Raji (cell line): ENCODE data around the gene GHRL.

ENCODE experiments used
- POLR2A ChIP-seq: IDR thresholded peaks from 2 replicates; pipeline ENCODE4 v1.6.1; 2011; ENCODE audit warnings: low read depth, low read length, control low read depth; ENCODE audit not compliant: insufficient read depth

GHRL gene

DNA sequence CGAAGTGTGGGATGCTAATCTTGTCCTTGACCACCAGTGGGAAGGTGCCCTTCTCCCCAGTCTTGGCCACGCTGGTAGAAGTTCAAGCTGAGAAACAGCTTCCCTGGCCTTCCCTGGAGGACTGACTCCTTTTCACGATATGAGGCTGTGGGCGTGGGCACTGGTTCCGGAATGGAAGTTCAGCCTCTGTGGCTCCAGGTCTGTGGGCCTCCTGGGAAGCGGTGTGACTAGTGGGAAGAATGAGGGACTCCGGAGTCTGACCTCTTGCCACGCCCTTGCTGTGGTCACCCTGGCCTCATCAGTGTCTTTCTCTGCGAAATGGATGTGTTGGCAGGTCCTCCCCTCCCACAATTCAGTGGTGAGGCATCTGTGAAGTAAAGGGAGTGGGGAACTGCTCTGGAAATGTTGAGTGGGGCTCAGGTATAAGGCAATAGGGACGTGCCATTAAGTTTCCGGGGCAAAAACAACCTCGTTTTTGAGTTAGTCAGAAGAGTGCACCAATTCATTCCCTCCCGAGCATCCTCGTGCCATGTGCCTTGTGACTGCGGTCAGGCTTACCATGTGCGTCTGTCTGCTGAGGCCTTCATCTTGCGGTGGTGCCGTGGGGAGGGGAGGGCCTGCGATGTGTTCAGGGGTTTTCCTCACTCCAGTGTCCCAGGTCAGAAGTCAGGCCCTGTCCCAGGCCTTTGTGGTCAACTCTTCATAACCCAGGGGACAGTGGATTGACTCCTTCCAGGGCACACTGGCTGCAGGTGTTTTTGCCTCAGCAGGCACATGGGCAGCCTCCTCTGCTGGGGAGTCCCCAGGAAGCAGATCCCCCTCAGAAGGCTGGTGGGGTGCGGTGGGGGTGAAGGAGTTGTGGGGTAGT, 40.0 kb upstream of the GHRL start:
- no peak for TF ChIP-seq POLR2A

DNA sequence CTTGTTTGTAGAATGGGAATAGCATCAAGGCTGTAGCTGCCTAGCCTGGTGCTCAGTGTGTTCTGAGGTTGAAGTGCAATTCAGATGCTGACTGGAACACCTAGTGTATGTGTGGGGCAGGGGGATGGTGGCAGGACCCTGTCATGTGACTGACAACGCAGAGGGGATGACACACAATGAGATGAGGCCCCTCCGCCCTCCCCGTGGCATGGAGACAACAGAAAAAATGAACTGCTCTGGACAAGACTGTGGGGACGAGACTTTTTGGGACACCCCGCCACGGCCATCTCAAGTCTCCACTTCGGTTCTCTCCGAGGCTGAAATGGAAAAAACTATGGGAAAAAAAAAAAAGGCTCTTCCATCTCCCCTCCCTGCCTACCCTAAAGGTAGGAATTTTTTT, 38.6 kb upstream of the GHRL start:
- no peak for TF ChIP-seq POLR2A

DNA sequence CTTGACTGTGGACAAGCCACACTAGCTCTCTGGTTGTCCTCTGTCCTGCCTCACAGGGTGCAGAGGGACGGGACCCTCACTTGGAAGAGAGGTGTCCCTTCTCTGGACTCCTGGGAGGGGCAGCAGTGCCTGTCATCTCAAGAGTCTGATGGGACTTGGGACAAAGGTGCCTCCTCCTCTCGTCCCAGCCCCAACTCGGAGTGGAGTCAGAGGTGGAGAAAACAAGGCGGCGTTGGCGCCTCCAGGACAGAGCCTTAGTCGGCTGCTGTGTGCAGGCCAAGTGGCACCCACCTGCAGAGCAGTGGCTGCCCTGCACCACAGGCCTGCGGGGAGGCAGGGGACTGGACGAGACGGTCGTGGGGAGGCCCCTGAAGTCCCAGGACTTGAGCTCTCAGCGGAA, 37.6 kb upstream of the GHRL start:
- no peak for TF ChIP-seq POLR2A

DNA sequence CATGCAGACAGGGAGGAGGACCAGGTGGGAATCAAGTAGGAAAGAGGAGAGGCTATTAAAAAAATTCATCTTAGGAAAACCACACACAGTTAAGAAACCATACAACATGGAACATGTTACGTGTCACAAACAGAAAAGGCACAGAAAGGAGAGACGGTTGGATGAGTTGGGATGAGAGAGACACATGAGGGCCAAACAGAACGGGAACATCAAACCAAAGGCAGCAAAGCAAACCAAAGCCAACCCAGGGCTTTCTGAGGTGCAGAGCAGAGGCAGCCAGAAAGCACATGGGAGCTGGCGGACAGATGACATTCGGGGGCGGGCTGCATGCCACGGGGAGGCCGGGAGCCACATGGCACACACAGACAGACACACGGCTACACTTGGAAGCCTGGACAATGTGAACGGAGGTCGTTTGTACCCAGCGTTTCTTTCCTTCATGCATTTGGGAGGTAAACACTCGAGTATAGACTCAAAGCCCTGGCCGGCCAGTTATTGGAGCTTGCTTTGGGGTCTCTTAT, 36.8 kb upstream of the GHRL start:
- TF ChIP-seq POLR2A: no peak

DNA sequence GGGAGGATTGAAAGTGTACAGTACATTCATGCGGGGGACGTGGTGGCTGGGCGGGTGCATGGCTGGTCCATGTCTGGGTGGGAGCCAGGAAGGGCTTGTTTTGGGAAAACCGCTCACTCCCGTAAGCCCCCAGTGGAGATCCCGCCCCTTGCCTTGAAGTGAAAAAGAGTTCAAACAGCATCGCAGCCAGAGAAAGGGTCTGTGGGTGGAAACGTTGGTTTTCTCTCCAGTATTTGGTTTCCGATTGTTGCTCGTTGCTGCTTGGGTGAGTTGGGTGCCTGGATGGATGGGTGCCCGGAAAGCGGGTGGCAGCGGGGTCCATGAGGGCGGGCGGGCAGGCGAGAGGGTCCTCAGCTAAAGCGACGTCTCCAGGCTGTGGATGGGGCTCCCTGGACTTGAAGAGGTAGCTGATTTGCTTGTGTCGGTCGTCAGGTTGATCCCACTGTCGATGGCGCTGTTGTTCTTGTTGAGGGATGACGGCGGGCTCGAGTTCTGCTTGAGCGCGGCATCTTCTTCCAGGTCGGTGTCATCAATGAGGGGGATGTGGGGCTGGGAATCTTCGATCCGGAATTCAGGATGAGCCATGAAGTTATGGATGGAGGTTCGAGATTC, 35.8 kb upstream of the GHRL start:
- no peak for TF ChIP-seq POLR2A

DNA sequence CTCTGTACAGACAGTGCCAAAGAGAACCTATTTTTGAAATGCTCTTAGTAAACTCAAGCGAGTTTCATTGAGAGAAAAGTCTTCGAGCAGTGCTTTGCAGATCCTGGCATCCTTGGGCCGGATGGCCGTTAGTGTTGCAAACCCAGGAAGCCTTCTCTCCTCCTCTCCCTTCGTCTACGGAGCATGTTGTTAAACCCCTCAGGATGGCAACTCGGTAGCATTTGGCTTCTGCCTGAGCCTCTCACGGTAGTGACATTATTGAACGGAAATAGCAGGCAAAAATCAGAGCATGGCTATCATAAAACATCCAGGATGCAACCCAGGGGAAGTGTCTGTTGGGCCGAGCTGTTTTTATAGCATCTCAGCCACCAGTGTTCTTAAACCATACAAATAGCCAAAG, 34.8 kb upstream of the GHRL start:
- no peak for TF ChIP-seq POLR2A

DNA sequence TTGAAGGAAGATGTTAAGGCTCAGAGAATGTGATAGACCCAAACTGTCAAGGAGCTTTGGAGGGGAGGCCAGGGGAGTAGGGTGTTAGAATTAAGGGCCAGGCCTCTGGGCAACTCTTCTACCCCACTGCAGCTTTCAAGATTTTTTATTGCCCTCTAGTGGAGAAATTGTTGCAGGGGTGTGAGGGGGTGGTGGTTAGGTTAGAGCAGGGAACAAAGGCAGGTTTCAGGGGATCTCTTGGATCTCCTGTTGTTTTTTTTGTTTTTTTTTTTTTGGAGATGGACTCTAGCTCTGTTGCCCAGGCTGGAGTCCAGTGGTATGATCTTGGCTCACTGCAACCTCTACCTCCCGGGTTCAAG, 29.6 kb upstream of the GHRL start:
- TF ChIP-seq POLR2A: no peak

DNA sequence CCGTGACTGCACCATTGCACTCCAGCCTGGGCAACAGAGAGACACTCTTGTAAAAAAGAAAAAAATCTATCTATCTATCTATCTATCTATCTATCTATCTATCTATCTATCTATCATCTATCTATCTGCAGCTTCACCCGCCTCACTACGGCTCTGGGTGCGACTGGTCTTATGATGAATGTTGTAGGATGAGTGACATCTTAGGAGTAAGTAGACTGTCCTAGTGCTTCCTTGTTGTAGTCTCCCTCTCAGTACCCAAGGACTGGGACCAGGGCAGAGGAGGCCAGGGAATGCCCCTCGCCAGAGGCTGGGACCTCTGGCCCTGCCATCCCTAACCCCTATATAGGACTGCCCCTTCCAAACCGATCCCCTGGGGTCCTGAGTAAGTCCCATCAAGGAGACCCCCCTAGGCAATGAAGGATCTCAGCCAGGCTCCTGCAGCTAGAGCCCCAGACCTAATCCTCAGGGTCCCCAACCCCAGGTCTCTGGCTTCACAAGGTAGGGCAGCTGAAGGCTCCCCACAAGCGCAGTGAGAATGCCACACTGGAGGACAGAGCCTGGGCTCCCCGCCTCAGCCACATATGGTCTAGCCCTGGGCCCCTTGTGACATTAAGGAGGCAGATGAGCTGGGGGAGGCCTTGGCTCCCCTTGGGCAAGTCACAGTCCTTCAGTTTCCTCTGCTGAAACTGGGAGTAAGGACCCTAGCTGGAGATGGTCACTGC, 29.0 kb upstream of the GHRL start:
- no peak for TF ChIP-seq POLR2A

DNA sequence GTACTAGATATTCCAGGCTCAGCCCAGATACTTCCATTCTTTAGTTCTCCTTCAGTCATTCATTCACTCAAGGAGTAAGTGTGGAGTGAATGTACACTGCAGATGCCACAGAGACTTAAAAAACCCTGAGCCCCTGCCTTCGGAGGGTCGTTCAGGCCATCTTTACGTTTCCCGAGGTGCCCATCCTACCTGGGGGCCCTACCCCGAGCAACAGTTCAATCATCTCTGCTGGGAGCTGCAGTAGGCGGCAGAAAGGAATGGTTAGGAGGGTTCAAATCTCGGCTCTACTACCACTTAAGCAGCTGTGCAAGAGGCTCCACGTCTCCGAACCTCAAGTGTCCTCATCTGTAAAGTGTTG, 27.6 kb upstream of the GHRL start:
- no peak for TF ChIP-seq POLR2A

DNA sequence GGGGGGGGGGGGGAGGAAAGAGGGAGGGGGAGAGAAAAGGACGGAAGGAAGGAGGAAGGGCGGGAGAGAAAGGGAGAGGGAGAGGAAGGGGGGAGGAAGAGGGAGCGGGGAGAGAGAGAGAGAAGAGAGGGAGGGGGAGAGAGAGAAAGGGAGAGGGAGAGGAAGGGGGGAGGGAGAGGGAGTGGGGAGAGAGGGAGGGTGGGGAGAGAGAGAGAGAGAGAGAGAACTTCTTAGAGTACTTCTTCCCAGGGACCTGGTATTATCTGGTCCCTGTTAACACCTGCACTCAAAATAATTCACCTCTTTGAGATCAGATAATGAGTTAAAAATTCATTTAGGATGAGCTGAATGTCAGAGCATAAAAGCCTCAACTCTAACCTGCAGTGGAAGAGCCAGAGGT, 27.1 kb upstream of the GHRL start:
- no peak for TF ChIP-seq POLR2A

DNA sequence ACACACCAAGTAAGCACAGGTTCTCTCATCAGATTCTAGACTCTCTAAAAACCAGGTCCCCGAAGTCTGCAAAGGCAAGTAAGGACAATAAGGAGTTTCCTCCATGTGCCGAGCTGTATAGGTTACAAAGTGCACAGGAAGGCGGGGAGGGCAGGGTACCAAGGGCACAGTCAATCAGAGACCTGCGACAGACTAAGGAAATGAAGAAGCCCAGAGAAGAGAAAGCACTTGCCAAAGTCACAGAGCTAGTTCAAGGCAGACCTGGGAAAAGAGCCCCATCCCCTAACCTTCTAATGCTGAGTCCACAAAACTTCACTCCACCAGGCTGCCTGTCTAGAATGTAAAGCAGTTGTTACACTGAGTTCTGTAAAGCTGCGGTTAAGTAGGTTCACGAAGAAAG, 26.5 kb upstream of the GHRL start:
- TF ChIP-seq POLR2A: no peak

DNA sequence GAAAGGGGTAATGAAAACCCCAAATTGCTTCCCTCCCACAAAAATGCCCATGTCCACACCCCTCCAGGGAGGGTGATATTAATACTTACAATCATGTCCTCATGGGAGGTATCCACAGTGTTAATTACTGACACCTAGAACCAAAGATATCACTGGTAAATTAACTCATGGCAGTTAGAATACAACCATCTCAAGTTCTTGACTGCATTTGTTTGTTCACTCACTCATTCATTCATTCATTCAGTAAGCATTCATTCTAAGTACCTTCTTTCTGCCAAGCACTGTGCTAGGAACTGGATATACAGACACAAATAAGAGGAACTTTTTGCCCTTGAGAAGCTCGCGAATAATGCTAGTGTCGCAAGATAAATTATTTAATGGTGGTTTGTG, 25.2 kb upstream of the GHRL start:
- no peak for TF ChIP-seq POLR2A

DNA sequence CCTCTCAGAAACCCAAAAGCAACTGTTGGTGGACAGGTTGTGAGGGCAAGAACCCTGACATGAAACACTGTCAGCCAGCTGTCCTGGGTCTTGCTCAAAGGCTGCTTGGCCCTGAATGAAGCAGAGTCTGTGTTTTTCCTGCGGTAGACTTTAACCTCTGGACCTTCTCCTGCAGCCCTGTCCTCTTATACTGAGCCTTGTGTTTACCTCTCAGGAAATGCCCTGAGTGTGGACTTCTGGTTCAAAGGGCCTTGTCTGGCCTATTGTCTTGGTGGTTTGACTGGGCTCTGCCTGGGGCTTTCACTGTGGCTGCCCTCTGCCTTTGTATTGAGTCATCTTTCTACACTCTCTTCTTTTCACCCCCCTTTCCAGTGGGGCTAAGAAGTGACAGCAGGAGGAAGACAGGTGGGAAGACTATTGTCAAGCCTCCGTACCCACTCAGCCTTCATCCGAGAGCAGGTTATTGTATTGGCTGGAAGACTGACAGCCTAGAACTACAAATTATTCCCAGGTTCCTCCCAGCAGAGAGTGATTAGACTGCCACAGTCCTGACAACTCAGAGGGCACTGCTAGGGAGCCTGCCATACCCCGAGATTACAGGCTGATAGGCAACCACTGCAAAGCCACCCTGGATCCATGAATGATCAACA, 24.7 kb upstream of the GHRL start:
- TF ChIP-seq POLR2A: no peak

DNA sequence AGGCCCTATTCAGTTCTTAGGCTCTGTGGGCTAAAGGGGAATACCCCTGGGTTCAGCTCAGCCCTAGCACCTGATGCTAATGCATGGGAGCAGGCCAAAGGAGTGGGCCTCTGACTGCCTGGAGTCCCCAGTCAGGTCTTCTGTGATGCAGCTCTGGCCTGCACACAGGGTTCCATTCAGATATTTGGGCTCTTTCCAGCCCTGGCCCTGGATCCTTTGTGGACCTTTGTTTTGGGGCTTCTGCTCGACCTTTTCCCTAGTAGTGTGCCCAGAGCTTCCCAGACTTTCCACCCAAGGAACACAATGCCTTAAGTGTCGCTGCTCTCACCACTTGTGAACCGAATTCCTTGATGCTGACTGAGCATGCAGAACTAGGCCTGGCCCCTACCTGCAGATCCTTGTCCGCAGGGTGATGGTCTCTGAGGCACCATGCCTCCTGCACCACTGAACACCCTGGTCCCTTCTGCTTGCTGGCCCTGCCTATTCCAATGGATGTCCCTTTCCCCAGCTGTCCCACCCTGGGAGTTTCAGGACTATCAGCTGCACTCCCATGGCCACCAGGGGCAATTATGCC, 23.1 kb upstream of the GHRL start:
- no peak for TF ChIP-seq POLR2A

DNA sequence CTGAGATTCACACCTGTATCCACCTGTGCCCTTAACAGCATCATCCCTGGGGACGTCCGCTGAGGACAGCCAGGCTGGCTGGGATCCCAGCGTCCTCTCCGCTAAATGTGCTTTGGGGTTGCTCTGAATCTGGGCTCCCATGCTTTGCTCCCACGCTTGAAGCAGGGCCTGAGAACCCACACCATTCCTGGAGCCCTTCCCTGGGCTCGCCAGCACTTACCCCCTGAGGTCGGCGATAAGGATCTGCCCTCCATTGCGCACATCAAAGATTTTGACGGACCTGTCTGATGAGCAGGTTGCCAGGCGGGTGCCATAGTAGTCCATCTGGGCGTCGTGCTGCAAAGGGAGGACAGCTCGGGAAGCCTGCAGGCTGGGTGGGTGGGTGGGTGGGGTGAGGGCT, 22.4 kb upstream of the GHRL start:
- TF ChIP-seq POLR2A: no peak
